ENCODE results near the gene NHLRC2. TPM values are rescaled to one million over a fixed set of nuclear protein-coding genes. Genes with fewer than 3 reads are reported as not detected.

Gene NHLRC2
- total and polyA plus RNA-seq, 2 experiments from 2014 or later, result 7.8 to 22.8 TPM

DNA sequence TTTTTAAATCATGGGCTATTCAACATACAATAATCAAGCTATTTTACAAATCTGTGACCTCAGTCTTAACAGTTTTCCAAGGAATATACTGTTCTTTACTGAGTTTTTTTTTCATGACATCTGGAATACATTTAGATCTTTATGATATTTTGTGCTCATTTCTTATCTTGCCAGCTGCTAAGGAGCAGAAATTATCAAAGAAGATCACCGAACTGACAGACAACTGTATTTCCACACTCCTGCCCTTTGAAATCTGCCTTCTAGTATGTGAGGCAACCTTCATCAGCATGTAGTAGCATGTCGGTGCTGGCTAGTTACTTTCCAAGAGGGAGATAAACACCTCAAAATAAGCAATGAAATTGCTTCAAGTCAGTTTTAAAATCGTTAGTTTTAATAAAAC is 66.4 kb downstream of the NHLRC2 start:
- no peak overlapping the region for H2AFZ ChIP-seq
- H3K79me2 ChIP-seq, result no peaks in the 10 kb centered on the region
- no peaks in the 10 kb centered on the region for H3K36me3 ChIP-seq (replicated peaks; ENCODE audit: insufficient read depth, low read depth)
- TF ChIP-seq, protein P1, sequence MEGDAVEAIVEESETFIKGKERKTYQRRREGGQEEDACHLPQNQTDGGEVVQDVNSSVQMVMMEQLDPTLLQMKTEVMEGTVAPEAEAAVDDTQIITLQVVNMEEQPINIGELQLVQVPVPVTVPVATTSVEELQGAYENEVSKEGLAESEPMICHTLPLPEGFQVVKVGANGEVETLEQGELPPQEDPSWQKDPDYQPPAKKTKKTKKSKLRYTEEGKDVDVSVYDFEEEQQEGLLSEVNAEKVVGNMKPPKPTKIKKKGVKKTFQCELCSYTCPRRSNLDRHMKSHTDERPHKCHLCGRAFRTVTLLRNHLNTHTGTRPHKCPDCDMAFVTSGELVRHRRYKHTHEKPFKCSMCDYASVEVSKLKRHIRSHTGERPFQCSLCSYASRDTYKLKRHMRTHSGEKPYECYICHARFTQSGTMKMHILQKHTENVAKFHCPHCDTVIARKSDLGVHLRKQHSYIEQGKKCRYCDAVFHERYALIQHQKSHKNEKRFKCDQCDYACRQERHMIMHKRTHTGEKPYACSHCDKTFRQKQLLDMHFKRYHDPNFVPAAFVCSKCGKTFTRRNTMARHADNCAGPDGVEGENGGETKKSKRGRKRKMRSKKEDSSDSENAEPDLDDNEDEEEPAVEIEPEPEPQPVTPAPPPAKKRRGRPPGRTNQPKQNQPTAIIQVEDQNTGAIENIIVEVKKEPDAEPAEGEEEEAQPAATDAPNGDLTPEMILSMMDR (IDR thresholded peaks at IDR 0.05; ENCODE audit: poor library complexity), result no peak
- TF ChIP-seq EZH2 (IDR thresholded peaks at IDR 0.05; ENCODE audit: borderline replicate concordance) (no peak), EZH2phosphoT487 (IDR thresholded peaks at IDR 0.05; ENCODE audit: low read depth, severe bottlenecking, unreplicated experiment) (no peak)
- WGBS (ENCODE audit: low lambda C conversion rate, missing lambda C conversion rate), result 42% methylated on average over 3 of the region's 3 CpGs
- no peaks in the 10 kb centered on the region for H3K27me3 ChIP-seq
- no peaks in the 10 kb centered on the region for H3K9me3 ChIP-seq (ENCODE audit: low read depth)
- H4K20me1 ChIP-seq (ENCODE audit: insufficient read depth, poor library complexity, severe bottlenecking), result no peaks in the 10 kb centered on the region
- no peak overlapping the region for H3K4me2 ChIP-seq
- H3K4me1 ChIP-seq (ENCODE audit: insufficient read depth), result peaks cover 12% of the 10 kb centered on the region
- H3K27ac ChIP-seq, result no peak overlapping the region
- no peak overlapping the region for H3K4me3 ChIP-seq
- DNase-seq (ENCODE audit: low spot score), result no peak
- H3K9me2 ChIP-seq (replicated peaks; ENCODE audit: insufficient read depth), result no peaks in the 10 kb centered on the region

DNA sequence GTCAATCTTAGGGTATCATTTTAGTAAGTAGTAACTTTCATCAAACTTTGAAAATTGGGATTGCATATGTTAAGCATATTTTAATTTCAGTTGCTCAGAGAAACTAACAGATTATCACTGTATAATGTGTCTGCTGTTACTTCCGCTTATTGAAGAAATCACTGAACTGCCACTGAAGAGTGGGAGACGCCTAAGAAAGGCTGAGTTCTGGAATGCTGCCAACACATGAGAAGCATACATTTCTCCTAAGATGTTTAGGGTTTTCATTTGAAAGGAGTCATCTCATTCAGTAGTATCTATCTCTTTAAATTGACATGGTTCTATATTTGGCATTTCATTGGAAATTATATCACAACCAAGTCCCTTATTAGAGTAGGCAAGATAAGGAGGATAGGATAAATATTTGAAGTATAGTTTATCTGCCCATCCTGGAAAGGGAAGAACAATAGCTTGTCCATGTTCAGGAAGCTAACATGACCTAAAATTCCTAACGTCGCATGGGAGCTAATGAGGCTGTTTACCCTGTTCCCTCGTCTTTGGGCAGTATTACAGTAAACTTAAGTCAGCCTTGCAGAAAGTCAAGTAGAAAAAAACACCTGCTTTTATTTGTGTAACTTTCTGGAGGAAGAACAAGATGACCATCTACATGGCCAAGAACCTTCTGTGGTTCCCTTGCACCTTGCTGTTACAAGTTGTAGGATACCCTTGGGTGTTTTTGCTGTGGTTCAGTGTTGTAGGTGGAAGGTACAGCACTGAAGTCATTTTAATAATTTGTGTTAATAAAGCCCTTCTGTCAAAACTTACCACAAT is 67.3 kb downstream of the NHLRC2 start:
- Histone ChIP-seq H3K4me2 (no peak overlapping the region), H3K79me2 (no peaks in the 10 kb centered on the region), H3K4me3 (no peak overlapping the region), H3K36me3 (replicated peaks; ENCODE audit: insufficient read depth, low read depth) (no peaks in the 10 kb centered on the region), H3K4me1 (ENCODE audit: insufficient read depth) (peaks cover 12% of the 10 kb centered on the region), H3K9me3 (ENCODE audit: low read depth) (no peaks in the 10 kb centered on the region), H4K20me1 (ENCODE audit: insufficient read depth, poor library complexity, severe bottlenecking) (no peaks in the 10 kb centered on the region), H3K9me2 (replicated peaks; ENCODE audit: insufficient read depth) (no peaks in the 10 kb centered on the region), H3K27me3 (no peaks in the 10 kb centered on the region), H2AFZ (no peak overlapping the region), H3K27ac (no peak overlapping the region)
- 48% methylated on average over 5 of the region's 5 CpGs for WGBS (ENCODE audit: low lambda C conversion rate, missing lambda C conversion rate)
- DNase-seq (ENCODE audit: low spot score), result no peak
- TF ChIP-seq EZH2phosphoT487 (IDR thresholded peaks at IDR 0.05; ENCODE audit: low read depth, severe bottlenecking, unreplicated experiment) (no peak), EZH2 (IDR thresholded peaks at IDR 0.05; ENCODE audit: borderline replicate concordance) (no peak)
- TF ChIP-seq, protein P1 (IDR thresholded peaks at IDR 0.05; ENCODE audit: poor library complexity), result no peak

DNA sequence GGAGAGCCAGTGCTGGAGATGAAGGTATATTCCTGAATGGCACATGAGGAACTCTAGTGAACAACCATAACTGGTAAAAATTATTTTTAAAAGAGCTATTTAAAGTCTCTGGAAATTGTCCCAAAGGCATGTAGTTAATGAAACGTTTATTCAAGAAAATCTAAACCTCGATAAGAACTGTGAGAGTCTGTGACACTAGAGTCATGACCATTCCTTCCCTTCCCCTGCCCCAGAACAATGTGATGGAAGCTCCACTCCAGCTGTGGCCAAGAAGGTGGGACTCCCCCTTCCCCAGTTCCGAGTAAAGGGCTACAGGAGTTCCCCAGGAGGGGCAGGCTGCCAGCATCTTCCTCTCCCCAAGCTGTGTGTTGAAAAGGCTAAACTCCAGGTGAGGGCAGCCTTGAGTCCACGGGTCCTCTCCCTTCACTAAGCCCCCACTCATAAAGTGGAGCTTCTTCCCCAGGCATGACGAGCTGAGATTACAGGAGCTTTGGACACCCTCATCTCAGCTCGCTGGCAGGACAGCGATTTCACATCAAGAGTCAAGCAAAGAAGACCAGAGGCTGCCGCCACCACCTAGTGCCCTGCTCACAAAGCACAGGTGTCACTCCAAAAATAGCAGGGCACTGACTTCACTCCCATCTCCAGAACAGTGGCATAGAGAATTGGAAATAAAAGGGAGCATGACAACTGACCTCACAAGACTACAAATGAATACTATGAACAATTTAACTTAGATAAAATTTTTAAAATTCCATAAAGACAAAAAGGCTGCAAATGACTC is 68.5 kb downstream of the NHLRC2 start:
- Histone ChIP-seq H3K27ac (no peak overlapping the region), H2AFZ (no peak overlapping the region), H3K27me3 (no peaks in the 10 kb centered on the region), H3K4me2 (no peak overlapping the region), H3K36me3 (replicated peaks; ENCODE audit: insufficient read depth, low read depth) (no peaks in the 10 kb centered on the region), H3K9me2 (replicated peaks; ENCODE audit: insufficient read depth) (no peaks in the 10 kb centered on the region), H4K20me1 (ENCODE audit: insufficient read depth, poor library complexity, severe bottlenecking) (no peaks in the 10 kb centered on the region), H3K4me3 (no peak overlapping the region), H3K4me1 (ENCODE audit: insufficient read depth) (peaks cover 12% of the 10 kb centered on the region), H3K9me3 (ENCODE audit: low read depth) (no peaks in the 10 kb centered on the region), H3K79me2 (no peaks in the 10 kb centered on the region)
- WGBS (ENCODE audit: low lambda C conversion rate, missing lambda C conversion rate), result 48% methylated on average over 8 of the region's 8 CpGs
- DNase-seq (ENCODE audit: low spot score), result no peak
- TF ChIP-seq EZH2phosphoT487 (IDR thresholded peaks at IDR 0.05; ENCODE audit: low read depth, severe bottlenecking, unreplicated experiment), result no peak
- TF ChIP-seq, protein P1 (IDR thresholded peaks at IDR 0.05; ENCODE audit: poor library complexity), result no peak
- no peak for TF ChIP-seq EZH2 (IDR thresholded peaks at IDR 0.05; ENCODE audit: borderline replicate concordance)

All from hepatocyte (in vitro differentiated cells).